HepG2 (cell line): ENCODE results near the gene HEPN1. TPM values are rescaled to one million over a fixed set of nuclear protein-coding genes. Genes with fewer than 3 reads are reported as not detected.
A peak's percentile ranks its signal among the peaks of the same experiment; 100 is the strongest.

ENCODE experiments used
- ATAC-seq: fragments of 200-7000 bp; cut with Tn5 transposase; 3 replicates; pipeline ENCODE4 v1.9.1; 2020; ENCODE audit warnings: mild to moderate bottlenecking, moderate library complexity
- BruUV-seq: library from RNA; stranded (reverse); fragments of 400-500 nt; replicated peaks from 2 replicates; lab custom pipeline; 2021; lab: Mats Ljungman, UMichigan
- CTCF ChIA-PET: fragments of 300-600 bp; formaldehyde crosslinking; extraction: SDS; loops from one replicate; lab custom pipeline; 2021; ENCODE audit warnings: low total read pairs, inconsistent platforms, low intra/inter-chr PET ratio; lab: Yijun Ruan, JAX
- POLR2A ChIA-PET: fragments of 350-600 bp; sonication (Branson Sonifier 250); formaldehyde crosslinking; loops from one replicate; lab custom pipeline; 2020; ENCODE audit warnings: antibody characterized with exemption, inconsistent platforms; lab: Yijun Ruan, JAX
- DNase-seq: peaks from one replicate; pipeline ENCODE4 v3.0.0-alpha.2; 2015; ENCODE audit warnings: low spot score
- FAIRE-seq: peaks from 3 replicates; lab custom pipeline; 2011; peaks lifted over from hg19 to GRCh38; lab: Jason Lieb, UNC
- H2AFZ ChIP-seq: one replicate; pipeline ENCODE4 v1.6.1; 2011; ENCODE audit warnings: low read length, inconsistent platforms
- H3K27ac ChIP-seq: fragments of 300-600 bp; 3 replicates; pipeline ENCODE4 v1.8.0; 2011; ENCODE audit warnings: mixed run types, mild to moderate bottlenecking, mixed read lengths, low read length, inconsistent platforms; ENCODE audit not compliant: insufficient read depth; ENCODE audit errors: extremely low read length
- H3K27me3 ChIP-seq, 2 experiments: fragments of 200-600 bp in 1 of 2; 2 replicates in 1 of 2; 3 replicates in 1 of 2; pipeline versions ENCODE4 v1.6.0 to v1.8.0; 2011; ENCODE audit warnings: low read length in 2 of 2, mild to moderate bottlenecking in 2 of 2, moderate library complexity in 2 of 2, inconsistent platforms in 1 of 2; ENCODE audit not compliant: insufficient read depth in 2 of 2, control insufficient read depth in 1 of 2
- H3K36me3 ChIP-seq, 2 experiments: fragments of 200-600 bp in 1 of 2; replicated peaks in 1 of 2; 2 replicates in 1 of 2; 3 replicates in 1 of 2; pipeline versions ENCODE4 v1.5.1 to v1.8.0; 2011; ENCODE audit warnings: low read length in 2 of 2, inconsistent platforms in 1 of 2; ENCODE audit not compliant: insufficient read depth in 2 of 2, control insufficient read depth in 1 of 2
- H3K4me1 ChIP-seq: 2 replicates; pipeline ENCODE4 v1.5.1; 2012; ENCODE audit warnings: low read length, inconsistent platforms; ENCODE audit not compliant: insufficient read depth
- H3K4me2 ChIP-seq: 2 replicates; pipeline ENCODE4 v1.6.0; 2011; ENCODE audit warnings: low read depth, low read length, inconsistent platforms
- H3K4me3 ChIP-seq, 3 experiments: fragments of 200-600 bp in 1 of 3; sonication (generic), shearing (Covaris generic) in 1 of 3; replicated peaks in 1 of 3; 2 replicates each; pipeline ENCODE4 v1.5.1; 2011 to 2016; ENCODE audit warnings: low read length in 3 of 3, inconsistent platforms in 2 of 3, low read depth in 2 of 3, mild to moderate bottlenecking in 2 of 3, control low read depth in 1 of 3, mixed read lengths in 1 of 3; ENCODE audit not compliant: insufficient read depth in 1 of 3
- H3K79me2 ChIP-seq: one replicate; pipeline ENCODE4 v1.6.1; 2011; ENCODE audit warnings: low read length, inconsistent platforms; ENCODE audit not compliant: insufficient read depth
- H3K9ac ChIP-seq: 2 replicates; pipeline ENCODE4 v1.6.0; 2011; ENCODE audit warnings: mild to moderate bottlenecking, low read depth, low read length, inconsistent platforms; ENCODE audit not compliant: insufficient read depth
- H3K9me3 ChIP-seq: 2 replicates; pipeline ENCODE4 v1.5.1; 2012; ENCODE audit warnings: mild to moderate bottlenecking, low read length
- H4K20me1 ChIP-seq: 2 replicates; pipeline ENCODE4 v1.6.0; 2011; ENCODE audit warnings: inconsistent platforms, mild to moderate bottlenecking, low read length, moderate library complexity; ENCODE audit not compliant: insufficient read depth
- CCDC6 ChIP-seq: sonication (generic); formaldehyde crosslinking; IDR thresholded peaks from 2 replicates; pipeline ENCODE4 v1.8.1; 2022; ENCODE audit warnings: mild to moderate bottlenecking, missing genetic modification reagents, moderate library complexity
- RXRB ChIP-seq: IDR thresholded peaks from 2 replicates; pipeline ENCODE4 v1.6.1; 2016; ENCODE audit warnings: borderline replicate concordance, missing genetic modification reagents, missing compliant biosample characterization
- ZBTB38 ChIP-seq: sonication (generic); formaldehyde crosslinking; IDR thresholded peaks from 2 replicates; pipeline ENCODE4 v1.5.1; 2020; ENCODE audit warnings: mild to moderate bottlenecking, missing genetic modification reagents
- ZNF501 ChIP-seq: sonication (generic); formaldehyde crosslinking; IDR thresholded peaks from 2 replicates; pipeline ENCODE4 v1.5.1; 2020; ENCODE audit warnings: mild to moderate bottlenecking, moderate library complexity, missing genetic modification reagents
- ZNF788 ChIP-seq: sonication (generic); formaldehyde crosslinking; IDR thresholded peaks from 2 replicates; pipeline ENCODE4 v1.5.0; 2020; ENCODE audit warnings: mild to moderate bottlenecking, missing genetic modification reagents, borderline replicate concordance
- WGBS: methylation state at CpG from one replicate; pipeline ENCODE4 v1.1.6; 2017; ENCODE audit warnings: low lambda C conversion rate; 5-methylcytosine and 5-hydroxymethylcytosine counted together
- in situ Hi-C: cut with HindIII; loops from 2 replicates; pipeline ENCODE4 v1.10.0; 2017; ENCODE audit warnings: low pct_unique_long_range_greater_than_20kb; ENCODE audit not compliant: extremely low pct_ligation_motif_present
- intact Hi-C: fragments of 100-400 bp; cut with micrococcal nuclease; formaldehyde crosslinking; loops from one replicate; pipeline ENCODE4 v1.10.0; 2022; ENCODE audit not compliant: unreplicated experiment
- polyA plus RNA-seq, 8 experiments: library from polyadenylated mRNA; depleted of rRNA in 3 of 8; stranded (reverse) in 7 of 8; unstranded in 1 of 8; fragments of >200 nt; fragmentation: Illumina TruSeq in 4 of 8; extraction: Trizol in 4 of 8; gene quantifications; 2 replicates each; pipeline versions ENCODE4 v1.2.1 to v1.2.3, GENCODE V29; 2011 to 2016; ENCODE audit warnings: low read depth in 4 of 8, missing spikeins in 1 of 8, mixed read lengths in 1 of 8; ENCODE audit not compliant: insufficient read depth in 1 of 8
- total RNA-seq, 5 experiments: library from RNA; depleted of rRNA; stranded (reverse); fragments of >200 nt; fragmentation: Illumina TruSeq; extraction: Trizol; gene quantifications; 2 replicates each; pipeline ENCODE4 v1.2.3, GENCODE V29; 2016; ENCODE audit warnings: low read depth in 1 of 5
- TF ChIP-seq, protein P1 (sequence below): sonication (generic); formaldehyde crosslinking; IDR thresholded peaks from 2 replicates; pipeline ENCODE4 v1.8.1; 2023; ENCODE audit warnings: missing genetic modification reagents, mild to moderate bottlenecking, borderline replicate concordance
- TF ChIP-seq, protein P2 (sequence below): sonication (generic); formaldehyde crosslinking; IDR thresholded peaks from 2 replicates; pipeline ENCODE4 v1.5.1; 2020; ENCODE audit warnings: mild to moderate bottlenecking, missing genetic modification reagents, moderate library complexity
- TF ChIP-seq, protein P3 (sequence below), 2 experiments: sonication (generic) in 1 of 2; formaldehyde crosslinking in 1 of 2; IDR thresholded peaks; 2 replicates each; pipeline versions ENCODE4 v1.6.1 to v1.9.0; 2014 to 2022; ENCODE audit warnings: antibody characterized with exemption in 1 of 2, borderline replicate concordance in 1 of 2, inconsistent platforms in 1 of 2, low read depth in 1 of 2, missing genetic modification reagents in 1 of 2

HEPN1 gene
- total and polyA plus RNA-seq, 2 of the 13 experiments (the other 11 are each of a cell fraction or from before 2014, with no cell fraction given) = not detected

DNA sequence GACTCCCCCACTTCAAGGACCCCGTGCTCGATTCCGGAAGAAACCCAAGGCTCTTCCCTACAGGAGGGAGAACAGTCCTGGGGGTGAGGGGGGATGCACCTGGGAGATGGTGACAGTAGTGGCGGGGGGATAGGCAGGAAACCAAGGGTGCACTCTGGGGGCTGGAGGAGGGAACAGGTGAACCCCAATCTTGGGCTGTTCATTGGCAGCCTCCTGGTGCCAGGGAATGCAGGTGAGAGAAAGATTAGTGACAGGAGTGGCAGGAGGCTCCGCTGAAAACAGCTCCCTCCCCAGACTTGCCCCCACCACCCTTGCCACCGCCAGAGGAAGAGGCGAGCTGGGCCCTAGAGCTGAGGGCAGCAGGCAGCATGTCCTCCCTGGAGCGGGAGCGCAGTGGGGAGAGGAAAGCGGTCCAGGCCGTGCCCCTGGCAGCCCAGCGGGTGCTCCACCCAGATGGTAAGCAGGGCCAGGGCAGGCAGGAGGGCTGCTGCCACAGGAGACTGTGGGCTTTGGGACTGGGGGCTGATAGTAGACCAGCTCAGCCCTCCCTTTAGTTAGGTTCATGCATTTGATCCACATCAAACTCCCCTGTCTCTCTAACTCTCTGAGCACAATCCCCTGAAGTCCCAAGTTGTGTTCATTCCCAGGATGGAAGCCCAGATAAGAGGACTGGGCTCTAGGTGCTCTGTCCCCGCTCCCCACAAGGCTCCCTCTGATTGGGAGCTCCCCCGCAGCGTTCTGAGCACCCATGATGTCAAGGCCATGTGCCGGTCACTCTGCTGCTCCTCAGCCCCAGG, 39.4 kb upstream of the HEPN1 start:
- 51% methylated on average over 10 of the region's 16 CpGs for WGBS
- ATAC-seq (no peak), FAIRE-seq (no peak), DNase-seq (no peak)
- TF ChIP-seq, protein P1, sequence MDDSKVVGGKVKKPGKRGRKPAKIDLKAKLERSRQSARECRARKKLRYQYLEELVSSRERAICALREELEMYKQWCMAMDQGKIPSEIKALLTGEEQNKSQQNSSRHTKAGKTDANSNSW (CRISPR knock-in tag) = no peak
- TF ChIP-seq ZNF501 (CRISPR knock-in tag) (0 out of 2 replicates have a peak, but pooled peaks have one; percentile 14), ZNF788 (CRISPR knock-in tag) (0 out of 2 replicates have a peak, but pooled peaks have one; percentile 51), RXRB (0 out of 2 replicates have a peak, but pooled peaks have one; percentile 7), CCDC6 (CRISPR knock-in tag) (no peak), ZBTB38 (0 out of 2 replicates have a peak, but pooled peaks have one; percentile 11)
- TF ChIP-seq, protein P2, sequence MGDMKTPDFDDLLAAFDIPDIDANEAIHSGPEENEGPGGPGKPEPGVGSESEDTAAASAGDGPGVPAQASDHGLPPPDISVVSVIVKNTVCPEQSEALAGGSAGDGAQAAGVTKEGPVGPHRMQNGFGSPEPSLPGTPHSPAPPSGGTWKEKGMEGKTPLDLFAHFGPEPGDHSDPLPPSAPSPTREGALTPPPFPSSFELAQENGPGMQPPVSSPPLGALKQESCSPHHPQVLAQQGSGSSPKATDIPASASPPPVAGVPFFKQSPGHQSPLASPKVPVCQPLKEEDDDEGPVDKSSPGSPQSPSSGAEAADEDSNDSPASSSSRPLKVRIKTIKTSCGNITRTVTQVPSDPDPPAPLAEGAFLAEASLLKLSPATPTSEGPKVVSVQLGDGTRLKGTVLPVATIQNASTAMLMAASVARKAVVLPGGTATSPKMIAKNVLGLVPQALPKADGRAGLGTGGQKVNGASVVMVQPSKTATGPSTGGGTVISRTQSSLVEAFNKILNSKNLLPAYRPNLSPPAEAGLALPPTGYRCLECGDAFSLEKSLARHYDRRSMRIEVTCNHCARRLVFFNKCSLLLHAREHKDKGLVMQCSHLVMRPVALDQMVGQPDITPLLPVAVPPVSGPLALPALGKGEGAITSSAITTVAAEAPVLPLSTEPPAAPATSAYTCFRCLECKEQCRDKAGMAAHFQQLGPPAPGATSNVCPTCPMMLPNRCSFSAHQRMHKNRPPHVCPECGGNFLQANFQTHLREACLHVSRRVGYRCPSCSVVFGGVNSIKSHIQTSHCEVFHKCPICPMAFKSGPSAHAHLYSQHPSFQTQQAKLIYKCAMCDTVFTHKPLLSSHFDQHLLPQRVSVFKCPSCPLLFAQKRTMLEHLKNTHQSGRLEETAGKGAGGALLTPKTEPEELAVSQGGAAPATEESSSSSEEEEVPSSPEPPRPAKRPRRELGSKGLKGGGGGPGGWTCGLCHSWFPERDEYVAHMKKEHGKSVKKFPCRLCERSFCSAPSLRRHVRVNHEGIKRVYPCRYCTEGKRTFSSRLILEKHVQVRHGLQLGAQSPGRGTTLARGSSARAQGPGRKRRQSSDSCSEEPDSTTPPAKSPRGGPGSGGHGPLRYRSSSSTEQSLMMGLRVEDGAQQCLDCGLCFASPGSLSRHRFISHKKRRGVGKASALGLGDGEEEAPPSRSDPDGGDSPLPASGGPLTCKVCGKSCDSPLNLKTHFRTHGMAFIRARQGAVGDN (CRISPR knock-in tag) = 0 out of 2 replicates have a peak, but pooled peaks have one; percentile 1
- TF ChIP-seq, protein P3, sequence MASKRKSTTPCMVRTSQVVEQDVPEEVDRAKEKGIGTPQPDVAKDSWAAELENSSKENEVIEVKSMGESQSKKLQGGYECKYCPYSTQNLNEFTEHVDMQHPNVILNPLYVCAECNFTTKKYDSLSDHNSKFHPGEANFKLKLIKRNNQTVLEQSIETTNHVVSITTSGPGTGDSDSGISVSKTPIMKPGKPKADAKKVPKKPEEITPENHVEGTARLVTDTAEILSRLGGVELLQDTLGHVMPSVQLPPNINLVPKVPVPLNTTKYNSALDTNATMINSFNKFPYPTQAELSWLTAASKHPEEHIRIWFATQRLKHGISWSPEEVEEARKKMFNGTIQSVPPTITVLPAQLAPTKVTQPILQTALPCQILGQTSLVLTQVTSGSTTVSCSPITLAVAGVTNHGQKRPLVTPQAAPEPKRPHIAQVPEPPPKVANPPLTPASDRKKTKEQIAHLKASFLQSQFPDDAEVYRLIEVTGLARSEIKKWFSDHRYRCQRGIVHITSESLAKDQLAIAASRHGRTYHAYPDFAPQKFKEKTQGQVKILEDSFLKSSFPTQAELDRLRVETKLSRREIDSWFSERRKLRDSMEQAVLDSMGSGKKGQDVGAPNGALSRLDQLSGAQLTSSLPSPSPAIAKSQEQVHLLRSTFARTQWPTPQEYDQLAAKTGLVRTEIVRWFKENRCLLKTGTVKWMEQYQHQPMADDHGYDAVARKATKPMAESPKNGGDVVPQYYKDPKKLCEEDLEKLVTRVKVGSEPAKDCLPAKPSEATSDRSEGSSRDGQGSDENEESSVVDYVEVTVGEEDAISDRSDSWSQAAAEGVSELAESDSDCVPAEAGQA (IDR thresholded peaks at IDR 0.05; ENCODE audit: low read depth) = no peak
- TF ChIP-seq, protein P3 (CRISPR knock-in tag; IDR thresholded peaks at IDR 0.05; ENCODE audit: borderline replicate concordance) = no peak
- Histone ChIP-seq H3K9me3 (no peaks in the 10 kb centered on the region), H3K36me3 (no peaks in the 10 kb centered on the region), H3K4me1 (peaks cover 82% of the 10 kb centered on the region), H3K4me2 (peak overlapping the region; percentile 5; the same call in 1 of the 2 replicates), H3K27ac (no peak overlapping the region), H3K27me3 (peaks cover 0 to 39% of the 10 kb centered on the region in 2 experiments; a peak in 4 of 5 replicates), H3K9ac (no peak overlapping the region), H3K4me3 (no peak overlapping the region), H4K20me1 (no peaks in the 10 kb centered on the region), H3K79me2 (no peaks in the 10 kb centered on the region), H2AFZ (no peak overlapping the region)
- in situ Hi-C loops (loop anchor here (5.0 kb wide), 1 partner anchor 73 kb away; the partner anchor contains the start of gene CCDC15), intact Hi-C loops (no loop called here)
- CTCF ChIA-PET = no interaction called here
- BruUV-seq = no TSS peak
- POLR2A ChIA-PET = no interaction called here
